ENCODE data around the gene SPNS3. TPM values are rescaled to one million over a fixed set of nuclear protein-coding genes. Genes with fewer than 3 reads are reported as not detected.

The SPNS3 gene
- total and polyA plus RNA-seq, 4 donors = 0.16 to 2.3 (median 0.24) TPM

GRCh38 chr17:4436846-4437245 is 3.1 kb downstream of the SPNS3 start:
- Histone ChIP-seq H3K27me3 (ENCODE audit: control insufficient read depth in 4 of 4, insufficient read depth in 4 of 4, low read length in 3 of 4) (no peaks in the 10 kb centered on the region), H3K36me3 (ENCODE audit: control insufficient read depth in 4 of 4, insufficient read depth in 3 of 4, low read depth in 1 of 4, low read length in 3 of 4) (no peaks in the 10 kb centered on the region), H3K27ac (ENCODE audit: low read depth in 1 of 2, low read length in 2 of 2) (no peak overlapping the region), H3K9me3 (ENCODE audit: control insufficient read depth in 4 of 4, low read length in 3 of 4) (no peaks in the 10 kb centered on the region), H3K9ac (ENCODE audit: low read depth in 1 of 2, low read length in 2 of 2) (no peak overlapping the region), H3K4me1 (ENCODE audit: control insufficient read depth in 4 of 4, insufficient read depth in 4 of 4, low read length in 3 of 4) (peaks cover 0 to 6% (median 2%) of the 10 kb centered on the region in 4 donors), H3K4me3 (ENCODE audit: low read depth in 1 of 3, low read length in 3 of 3) (no peak overlapping the region)
- TF ChIP-seq FOXA1 (IDR thresholded peaks at IDR 0.05) (no peak), EGR1 (IDR thresholded peaks at IDR 0.05; ENCODE audit: low read depth in 2 of 2) (no peak), SP1 (IDR thresholded peaks at IDR 0.05) (no peak), FOXA2 (IDR thresholded peaks at IDR 0.05) (no peak), TAF1 (conservative IDR thresholded peaks at IDR 0.05) (no peak), YY1 (IDR thresholded peaks at IDR 0.05) (no peak), HNF4A (conservative IDR thresholded peaks at IDR 0.05) (no peak), ZBTB33 (IDR thresholded peaks at IDR 0.05) (no peak)
- TF ChIP-seq, protein P1, sequence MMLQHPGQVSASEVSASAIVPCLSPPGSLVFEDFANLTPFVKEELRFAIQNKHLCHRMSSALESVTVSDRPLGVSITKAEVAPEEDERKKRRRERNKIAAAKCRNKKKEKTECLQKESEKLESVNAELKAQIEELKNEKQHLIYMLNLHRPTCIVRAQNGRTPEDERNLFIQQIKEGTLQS (IDR thresholded peaks at IDR 0.05) = no peak
- 88% methylated on average over 7 of the region's 7 CpGs for WGBS
- DNase-seq (ENCODE audit: low spot score) = no peak

GRCh38 chr17:4438162-4438944 is 4.6 kb downstream of the SPNS3 start:
- H3K36me3 ChIP-seq (ENCODE audit: control insufficient read depth in 4 of 4, insufficient read depth in 3 of 4, low read depth in 1 of 4, low read length in 3 of 4) = no peaks in the 10 kb centered on the region
- H3K9ac ChIP-seq (ENCODE audit: low read depth in 1 of 2, low read length in 2 of 2) = no peak overlapping the region
- no peak overlapping the region for H3K4me3 ChIP-seq (ENCODE audit: low read depth in 1 of 3, low read length in 3 of 3)
- H3K9me3 ChIP-seq (ENCODE audit: control insufficient read depth in 4 of 4, low read length in 3 of 4) = no peaks in the 10 kb centered on the region
- H3K27ac ChIP-seq (ENCODE audit: low read depth in 1 of 2, low read length in 2 of 2) = no peak overlapping the region
- no peak for DNase-seq (ENCODE audit: low spot score)
- peaks cover 0 to 8% (median 2%) of the 10 kb centered on the region in 4 donors for H3K4me1 ChIP-seq (ENCODE audit: control insufficient read depth in 4 of 4, insufficient read depth in 4 of 4, low read length in 3 of 4)
- no peaks in the 10 kb centered on the region for H3K27me3 ChIP-seq (ENCODE audit: control insufficient read depth in 4 of 4, insufficient read depth in 4 of 4, low read length in 3 of 4)
- WGBS = 92% methylated on average over 17 of the region's 17 CpGs
- TF ChIP-seq RXRA (IDR thresholded peaks at IDR 0.05) (no peak), JUND (IDR thresholded peaks at IDR 0.05) (no peak), NR2F2 (IDR thresholded peaks at IDR 0.05) (no peak), EGR1 (IDR thresholded peaks at IDR 0.05; ENCODE audit: low read depth in 2 of 2) (no peak)
- TF ChIP-seq, protein P2, sequence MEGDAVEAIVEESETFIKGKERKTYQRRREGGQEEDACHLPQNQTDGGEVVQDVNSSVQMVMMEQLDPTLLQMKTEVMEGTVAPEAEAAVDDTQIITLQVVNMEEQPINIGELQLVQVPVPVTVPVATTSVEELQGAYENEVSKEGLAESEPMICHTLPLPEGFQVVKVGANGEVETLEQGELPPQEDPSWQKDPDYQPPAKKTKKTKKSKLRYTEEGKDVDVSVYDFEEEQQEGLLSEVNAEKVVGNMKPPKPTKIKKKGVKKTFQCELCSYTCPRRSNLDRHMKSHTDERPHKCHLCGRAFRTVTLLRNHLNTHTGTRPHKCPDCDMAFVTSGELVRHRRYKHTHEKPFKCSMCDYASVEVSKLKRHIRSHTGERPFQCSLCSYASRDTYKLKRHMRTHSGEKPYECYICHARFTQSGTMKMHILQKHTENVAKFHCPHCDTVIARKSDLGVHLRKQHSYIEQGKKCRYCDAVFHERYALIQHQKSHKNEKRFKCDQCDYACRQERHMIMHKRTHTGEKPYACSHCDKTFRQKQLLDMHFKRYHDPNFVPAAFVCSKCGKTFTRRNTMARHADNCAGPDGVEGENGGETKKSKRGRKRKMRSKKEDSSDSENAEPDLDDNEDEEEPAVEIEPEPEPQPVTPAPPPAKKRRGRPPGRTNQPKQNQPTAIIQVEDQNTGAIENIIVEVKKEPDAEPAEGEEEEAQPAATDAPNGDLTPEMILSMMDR (IDR thresholded peaks at IDR 0.05; ENCODE audit: low read depth, low read length, missing input control) = no peak
- TF ChIP-seq, protein P1 (IDR thresholded peaks at IDR 0.05) = no peak
- TF ChIP-seq, protein P3, sequence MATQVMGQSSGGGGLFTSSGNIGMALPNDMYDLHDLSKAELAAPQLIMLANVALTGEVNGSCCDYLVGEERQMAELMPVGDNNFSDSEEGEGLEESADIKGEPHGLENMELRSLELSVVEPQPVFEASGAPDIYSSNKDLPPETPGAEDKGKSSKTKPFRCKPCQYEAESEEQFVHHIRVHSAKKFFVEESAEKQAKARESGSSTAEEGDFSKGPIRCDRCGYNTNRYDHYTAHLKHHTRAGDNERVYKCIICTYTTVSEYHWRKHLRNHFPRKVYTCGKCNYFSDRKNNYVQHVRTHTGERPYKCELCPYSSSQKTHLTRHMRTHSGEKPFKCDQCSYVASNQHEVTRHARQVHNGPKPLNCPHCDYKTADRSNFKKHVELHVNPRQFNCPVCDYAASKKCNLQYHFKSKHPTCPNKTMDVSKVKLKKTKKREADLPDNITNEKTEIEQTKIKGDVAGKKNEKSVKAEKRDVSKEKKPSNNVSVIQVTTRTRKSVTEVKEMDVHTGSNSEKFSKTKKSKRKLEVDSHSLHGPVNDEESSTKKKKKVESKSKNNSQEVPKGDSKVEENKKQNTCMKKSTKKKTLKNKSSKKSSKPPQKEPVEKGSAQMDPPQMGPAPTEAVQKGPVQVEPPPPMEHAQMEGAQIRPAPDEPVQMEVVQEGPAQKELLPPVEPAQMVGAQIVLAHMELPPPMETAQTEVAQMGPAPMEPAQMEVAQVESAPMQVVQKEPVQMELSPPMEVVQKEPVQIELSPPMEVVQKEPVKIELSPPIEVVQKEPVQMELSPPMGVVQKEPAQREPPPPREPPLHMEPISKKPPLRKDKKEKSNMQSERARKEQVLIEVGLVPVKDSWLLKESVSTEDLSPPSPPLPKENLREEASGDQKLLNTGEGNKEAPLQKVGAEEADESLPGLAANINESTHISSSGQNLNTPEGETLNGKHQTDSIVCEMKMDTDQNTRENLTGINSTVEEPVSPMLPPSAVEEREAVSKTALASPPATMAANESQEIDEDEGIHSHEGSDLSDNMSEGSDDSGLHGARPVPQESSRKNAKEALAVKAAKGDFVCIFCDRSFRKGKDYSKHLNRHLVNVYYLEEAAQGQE (IDR thresholded peaks at IDR 0.05) = no peak

Measured in liver (tissue), 9 donors.